Measurements from ENCODE around the gene TRABD. TPM values are rescaled to one million over a fixed set of nuclear protein-coding genes. Genes with fewer than 3 reads are reported as not detected.

Gene TRABD
- total RNA-seq, 1 experiment from 2014 or later, result 33.5 TPM

DNA sequence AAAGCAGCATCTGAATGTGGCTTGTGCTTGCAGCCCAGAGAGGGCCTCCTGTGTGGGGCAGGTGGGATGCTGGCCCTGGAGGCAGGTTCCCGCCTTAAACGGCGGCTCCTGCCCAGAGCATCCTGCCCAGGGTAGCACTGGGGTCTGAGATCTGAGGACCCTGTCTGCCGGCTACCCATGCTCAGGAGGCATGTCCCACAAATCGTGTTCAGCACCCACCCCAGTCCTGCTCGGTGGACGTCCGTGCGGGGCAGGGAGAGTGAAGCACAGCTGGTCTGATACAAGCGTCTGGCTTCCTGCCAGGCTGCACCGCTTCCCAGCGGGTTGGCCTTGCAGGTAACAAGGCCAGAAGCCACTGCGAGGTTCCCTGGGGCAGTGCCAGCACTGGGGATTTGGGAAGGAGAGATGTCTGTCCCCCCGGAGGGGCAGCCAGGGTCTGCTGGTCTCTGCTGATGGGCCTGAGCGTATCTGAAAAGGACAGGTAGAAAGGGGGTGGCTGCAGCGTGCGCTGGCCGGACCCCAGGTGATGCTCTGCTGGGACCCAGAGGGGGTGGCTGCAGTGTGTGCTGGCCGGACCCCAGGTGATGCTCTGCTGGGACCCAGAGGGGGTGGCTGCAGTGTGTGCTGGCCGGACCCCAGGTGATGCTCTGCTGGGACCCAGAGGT lies 3.6 kb downstream of the TRABD start:
- CTCF ChIA-PET, result no interaction called here
- no TSS peak for BruUV-seq (replicated peaks)
- intact Hi-C loops (cut with micrococcal nuclease; ENCODE audit: unreplicated experiment), result no loop called here
- Mint-ChIP-seq H3K4me3 (ENCODE audit: unreplicated experiment) (no peak overlapping the region), H3K27ac (ENCODE audit: unreplicated experiment) (no peak overlapping the region), H3K27me3 (ENCODE audit: insufficient read depth, unreplicated experiment) (no peaks in the 10 kb centered on the region), H3K4me1 (ENCODE audit: low read depth, unreplicated experiment) (no peaks in the 10 kb centered on the region), H3K9me3 (ENCODE audit: unreplicated experiment) (no peaks in the 10 kb centered on the region), H3K36me3 (ENCODE audit: insufficient read depth, unreplicated experiment) (peaks cover 6% of the 10 kb centered on the region)
- no peaks in the 10 kb centered on the region for H3K9me3 ChIP-seq
- H3K4me3 ChIP-seq (ENCODE audit: low read depth, low read length), result no peak overlapping the region
- H3K36me3 ChIP-seq (ENCODE audit: control insufficient read depth, insufficient read depth, low read length), result no peaks in the 10 kb centered on the region
- POLR2A ChIA-PET, result no interaction called here
- DNase-seq, result no peak
- no peaks in the 10 kb centered on the region for H3K27me3 ChIP-seq (replicated peaks; ENCODE audit: control insufficient read depth, insufficient read depth, low read length)
- TF ChIP-seq, protein P1, sequence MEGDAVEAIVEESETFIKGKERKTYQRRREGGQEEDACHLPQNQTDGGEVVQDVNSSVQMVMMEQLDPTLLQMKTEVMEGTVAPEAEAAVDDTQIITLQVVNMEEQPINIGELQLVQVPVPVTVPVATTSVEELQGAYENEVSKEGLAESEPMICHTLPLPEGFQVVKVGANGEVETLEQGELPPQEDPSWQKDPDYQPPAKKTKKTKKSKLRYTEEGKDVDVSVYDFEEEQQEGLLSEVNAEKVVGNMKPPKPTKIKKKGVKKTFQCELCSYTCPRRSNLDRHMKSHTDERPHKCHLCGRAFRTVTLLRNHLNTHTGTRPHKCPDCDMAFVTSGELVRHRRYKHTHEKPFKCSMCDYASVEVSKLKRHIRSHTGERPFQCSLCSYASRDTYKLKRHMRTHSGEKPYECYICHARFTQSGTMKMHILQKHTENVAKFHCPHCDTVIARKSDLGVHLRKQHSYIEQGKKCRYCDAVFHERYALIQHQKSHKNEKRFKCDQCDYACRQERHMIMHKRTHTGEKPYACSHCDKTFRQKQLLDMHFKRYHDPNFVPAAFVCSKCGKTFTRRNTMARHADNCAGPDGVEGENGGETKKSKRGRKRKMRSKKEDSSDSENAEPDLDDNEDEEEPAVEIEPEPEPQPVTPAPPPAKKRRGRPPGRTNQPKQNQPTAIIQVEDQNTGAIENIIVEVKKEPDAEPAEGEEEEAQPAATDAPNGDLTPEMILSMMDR (IDR thresholded peaks at IDR 0.05; ENCODE audit: insufficient read depth in 1 of 2, low read depth in 1 of 2, low read length in 1 of 2, severe bottlenecking in 1 of 2, unreplicated experiment in 1 of 2), result no peak
- H3K4me1 ChIP-seq, result peaks cover 11% of the 10 kb centered on the region; the same call in 1 of the 2 replicates

DNA sequence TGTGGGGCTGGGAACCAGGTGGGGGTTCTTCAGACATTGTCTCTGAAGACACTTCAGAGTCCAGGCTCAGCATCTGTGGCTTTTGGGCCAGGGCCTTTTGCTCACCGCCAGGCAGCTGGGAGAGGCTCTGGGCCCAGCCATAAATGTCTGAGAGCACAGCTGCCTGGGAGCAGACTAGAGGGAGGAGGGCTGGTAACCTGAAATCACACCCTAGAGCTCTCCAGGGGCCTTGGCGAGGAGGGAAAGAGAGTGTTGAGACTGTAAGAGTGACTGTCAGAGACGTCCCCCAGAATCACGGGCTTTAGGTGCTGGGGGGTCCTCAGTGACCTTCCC lies 4.1 kb downstream of the TRABD start:
- Histone ChIP-seq H3K9me3 (no peaks in the 10 kb centered on the region), H3K4me1 (peaks cover 11% of the 10 kb centered on the region; the same call in 1 of the 2 replicates), H3K27me3 (replicated peaks; ENCODE audit: control insufficient read depth, insufficient read depth, low read length) (no peaks in the 10 kb centered on the region), H3K36me3 (ENCODE audit: control insufficient read depth, insufficient read depth, low read length) (no peaks in the 10 kb centered on the region), H3K4me3 (ENCODE audit: low read depth, low read length) (no peak overlapping the region)
- no peak overlapping the region for H3K4me3 Mint-ChIP-seq (ENCODE audit: unreplicated experiment)
- intact Hi-C loops (cut with micrococcal nuclease; ENCODE audit: unreplicated experiment), result no loop called here
- ChIA-PET CTCF (no interaction called here), POLR2A (no interaction called here)
- no TSS peak for BruUV-seq (replicated peaks)
- no peak for DNase-seq
- no peaks in the 10 kb centered on the region for H3K27me3 Mint-ChIP-seq (ENCODE audit: insufficient read depth, unreplicated experiment)
- no peaks in the 10 kb centered on the region for H3K9me3 Mint-ChIP-seq (ENCODE audit: unreplicated experiment)
- H3K4me1 Mint-ChIP-seq (ENCODE audit: low read depth, unreplicated experiment), result no peaks in the 10 kb centered on the region
- TF ChIP-seq, protein P1 (IDR thresholded peaks at IDR 0.05; ENCODE audit: insufficient read depth in 1 of 2, low read depth in 1 of 2, low read length in 1 of 2, severe bottlenecking in 1 of 2, unreplicated experiment in 1 of 2), result no peak
- peaks cover 6% of the 10 kb centered on the region for H3K36me3 Mint-ChIP-seq (ENCODE audit: insufficient read depth, unreplicated experiment)
- no peak overlapping the region for H3K27ac Mint-ChIP-seq (ENCODE audit: unreplicated experiment)

DNA sequence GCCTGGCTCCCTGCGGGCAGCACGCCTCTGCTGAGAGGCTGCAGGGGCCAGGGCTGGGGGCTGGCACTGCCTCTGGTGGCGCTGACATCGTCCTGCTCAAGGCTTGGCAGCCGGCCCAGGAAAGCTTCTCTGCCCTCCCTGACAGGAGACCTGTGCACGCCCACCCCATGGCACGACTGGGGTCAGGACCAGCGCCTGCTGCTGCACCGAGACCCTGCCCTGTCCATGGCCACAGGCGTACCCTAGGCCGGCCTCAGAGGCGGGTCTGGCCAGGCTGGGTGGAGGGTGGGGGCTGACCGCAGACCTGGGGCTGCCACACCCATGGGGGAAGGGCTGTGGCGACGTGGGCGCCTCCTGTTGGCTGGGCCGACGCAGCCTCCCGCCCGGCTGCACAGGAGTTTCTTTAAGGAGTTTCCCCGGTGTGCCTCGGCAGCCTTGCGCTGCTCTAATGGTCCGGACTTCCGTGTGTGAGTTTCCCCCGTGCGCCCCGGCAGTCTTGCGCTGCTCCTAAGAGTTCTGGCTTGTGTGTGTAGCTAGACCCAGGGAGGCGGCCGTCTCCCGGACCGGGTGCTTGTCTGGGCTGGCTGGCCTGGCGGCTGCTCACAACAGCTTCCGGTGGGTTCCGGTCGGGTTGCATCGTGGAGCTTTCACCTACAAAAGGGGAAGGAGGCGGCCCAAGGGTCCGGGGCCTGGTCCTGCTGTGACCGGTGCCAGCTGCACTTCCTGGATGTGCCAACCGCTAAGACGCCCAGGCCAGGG lies 4.6 kb downstream of the TRABD start:
- H3K9me3 Mint-ChIP-seq (ENCODE audit: unreplicated experiment), result no peaks in the 10 kb centered on the region
- no peak for DNase-seq
- H3K36me3 ChIP-seq (ENCODE audit: control insufficient read depth, insufficient read depth, low read length), result no peaks in the 10 kb centered on the region
- peaks cover 8% of the 10 kb centered on the region; the same call in 1 of the 2 replicates for H3K4me1 ChIP-seq
- no peak overlapping the region for H3K27ac Mint-ChIP-seq (ENCODE audit: unreplicated experiment)
- CTCF ChIA-PET, result no interaction called here
- no peaks in the 10 kb centered on the region for H3K27me3 Mint-ChIP-seq (ENCODE audit: insufficient read depth, unreplicated experiment)
- no TSS peak for BruUV-seq (replicated peaks)
- H3K27me3 ChIP-seq (replicated peaks; ENCODE audit: control insufficient read depth, insufficient read depth, low read length), result no peaks in the 10 kb centered on the region
- H3K4me1 Mint-ChIP-seq (ENCODE audit: low read depth, unreplicated experiment), result no peaks in the 10 kb centered on the region
- H3K4me3 ChIP-seq (ENCODE audit: low read depth, low read length), result no peak overlapping the region
- no peaks in the 10 kb centered on the region for H3K9me3 ChIP-seq
- peaks cover 6% of the 10 kb centered on the region for H3K36me3 Mint-ChIP-seq (ENCODE audit: insufficient read depth, unreplicated experiment)
- TF ChIP-seq, protein P1 (IDR thresholded peaks at IDR 0.05; ENCODE audit: insufficient read depth in 1 of 2, low read depth in 1 of 2, low read length in 1 of 2, severe bottlenecking in 1 of 2, unreplicated experiment in 1 of 2), result no peak
- POLR2A ChIA-PET, result no interaction called here
- H3K4me3 Mint-ChIP-seq (ENCODE audit: unreplicated experiment), result no peak overlapping the region
- intact Hi-C loops (cut with micrococcal nuclease; ENCODE audit: unreplicated experiment), result no loop called here
